Neural cell (in vitro differentiated cells): ENCODE measurements around the gene ALS2. TPM values are rescaled to one million over a fixed set of nuclear protein-coding genes. Genes with fewer than 3 reads are reported as not detected.

Experiments used
- H2AFZ ChIP-seq: fragments of 200-600, 300-800 bp; sonication (generic), shearing (Covaris generic); 2 replicates; pipeline ENCODE4 v1.6.0; 2014; ENCODE audit warnings: low read depth, mild to moderate bottlenecking, antibody characterized with exemption, low read length, moderate library complexity
- H3F3A ChIP-seq: fragments of 200-600 bp; shearing (Covaris generic); 2 replicates; pipeline ENCODE4 v1.6.1; 2016; ENCODE audit warnings: mild to moderate bottlenecking, moderate library complexity, mixed read lengths, antibody characterized with exemption, low read length; ENCODE audit not compliant: insufficient read depth, poor library complexity, severe bottlenecking
- H3K27ac ChIP-seq: fragments of 200-600, 300-800 bp; sonication (generic), shearing (Covaris generic); 2 replicates; pipeline ENCODE4 v1.5.1; 2014; ENCODE audit warnings: mild to moderate bottlenecking, low read length, moderate library complexity
- H3K27me3 ChIP-seq: fragments of 300-800, 200-600 bp; sonication (generic), shearing (Covaris generic); 2 replicates; pipeline ENCODE4 v1.6.0; 2014; ENCODE audit warnings: mild to moderate bottlenecking, low read depth, low read length, moderate library complexity; ENCODE audit not compliant: insufficient read depth
- H3K36me3 ChIP-seq: fragments of 300-800, 200-600 bp; sonication (generic), shearing (Covaris generic); 2 replicates; pipeline ENCODE4 v1.5.1; 2014; ENCODE audit warnings: mild to moderate bottlenecking, antibody characterized with exemption, low read length, moderate library complexity; ENCODE audit not compliant: insufficient read depth
- H3K4me2 ChIP-seq: fragments of 300-800, 200-600 bp; sonication (generic), shearing (Covaris generic); 2 replicates; pipeline ENCODE4 v1.6.0; 2014; ENCODE audit warnings: mild to moderate bottlenecking, low read length
- H3K4me3 ChIP-seq: fragments of 300-800, 200-600 bp; sonication (generic), shearing (Covaris generic); 2 replicates; pipeline ENCODE4 v1.5.1; 2014; ENCODE audit warnings: mild to moderate bottlenecking, low read length, moderate library complexity
- H3K79me2 ChIP-seq: fragments of 200-600 bp; shearing (Covaris generic); replicated peaks from 2 replicates; pipeline ENCODE4 v1.6.0; 2014; ENCODE audit warnings: mild to moderate bottlenecking, low read length, moderate library complexity; ENCODE audit not compliant: insufficient read depth
- H3K9ac ChIP-seq: fragments of 300-800, 200-600 bp; sonication (generic), shearing (Covaris generic); 2 replicates; pipeline ENCODE4 v1.6.1; 2016; ENCODE audit warnings: mild to moderate bottlenecking, low read length, mixed read lengths
- H3K9me2 ChIP-seq: fragments of 200-600 bp; shearing (Covaris generic); 2 replicates; pipeline ENCODE4 v1.6.1; 2016; ENCODE audit warnings: mild to moderate bottlenecking, low read length, mixed read lengths; ENCODE audit not compliant: insufficient read depth
- H3K9me3 ChIP-seq: fragments of 200-600, 300-800 bp; sonication (generic), shearing (Covaris generic); 2 replicates; pipeline ENCODE4 v1.6.1; 2016; ENCODE audit warnings: mild to moderate bottlenecking, mixed run types, low read length, moderate library complexity, mixed read lengths
- H4K20me1 ChIP-seq: fragments of 200-600 bp; shearing (Covaris generic); 2 replicates; pipeline ENCODE4 v1.6.1; 2016; ENCODE audit warnings: mild to moderate bottlenecking, mixed run types; ENCODE audit not compliant: insufficient read depth
- EP300 ChIP-seq: fragments of 450-650 bp; conservative IDR thresholded peaks from 2 replicates; pipeline ENCODE4 v1.6.1; 2014; ENCODE audit warnings: antibody characterized with exemption, mild to moderate bottlenecking, moderate library complexity; ENCODE audit not compliant: poor library complexity, severe bottlenecking
- EZH2 ChIP-seq: fragments of 200-600, 300-800 bp; shearing (Covaris generic), sonication (generic); IDR thresholded peaks from 2 replicates; pipeline ENCODE4 v1.6.1; 2014; ENCODE audit warnings: antibody characterized with exemption, low read length, borderline replicate concordance, mild to moderate bottlenecking; ENCODE audit not compliant: insufficient read depth, poor library complexity, severe bottlenecking
- MXI1 ChIP-seq: fragments of 450-650 bp; conservative IDR thresholded peaks from 2 replicates; pipeline ENCODE4 v1.6.1; 2014; ENCODE audit warnings: antibody characterized with exemption, mild to moderate bottlenecking; ENCODE audit not compliant: poor library complexity, severe bottlenecking
- POLR2AphosphoS5 ChIP-seq: IDR thresholded peaks from 2 replicates; pipeline ENCODE4 v1.6.1; 2012
- RAD21 ChIP-seq: fragments of 450-650 bp; conservative IDR thresholded peaks from 2 replicates; pipeline ENCODE4 v1.6.1; 2014; ENCODE audit warnings: antibody characterized with exemption, mild to moderate bottlenecking, moderate library complexity
- SMC3 ChIP-seq: fragments of 450-650 bp; conservative IDR thresholded peaks from 2 replicates; pipeline ENCODE4 v1.6.1; 2014; ENCODE audit warnings: antibody characterized with exemption, mild to moderate bottlenecking, moderate library complexity; ENCODE audit not compliant: poor library complexity
- TAF1 ChIP-seq: IDR thresholded peaks from 2 replicates; pipeline ENCODE4 v1.6.1; 2012; ENCODE audit warnings: low read depth
- polyA plus RNA-seq: library from polyadenylated mRNA; depleted of rRNA; stranded (reverse); fragments of >200 nt; gene quantifications from 2 replicates; pipeline ENCODE4 v1.2.3, GENCODE V29; 2014
- TF ChIP-seq, protein P1 (sequence below): IDR thresholded peaks from 2 replicates; pipeline ENCODE4 v1.6.1; 2012; ENCODE audit warnings: borderline replicate concordance
- TF ChIP-seq, protein P2 (sequence below): fragments of 450-650 bp; IDR thresholded peaks from 2 replicates; pipeline ENCODE4 v1.5.1; 2014; ENCODE audit warnings: antibody characterized with exemption, mild to moderate bottlenecking, moderate library complexity; ENCODE audit not compliant: poor library complexity, severe bottlenecking

Gene ALS2
- polyA plus RNA-seq, 1 donor from 2014 or later: 26.3 TPM

- Histone ChIP-seq H2AFZ (no peak overlapping the region), H3K4me3 (no peak overlapping the region), H4K20me1 (no peaks in the 10 kb centered on the region), H3K36me3 (no peaks in the 10 kb centered on the region), H3K79me2 (no peaks in the 10 kb centered on the region), H3K9ac (no peak overlapping the region), H3F3A (no peaks in the 10 kb centered on the region), H3K27me3 (no peaks in the 10 kb centered on the region), H3K9me2 (no peaks in the 10 kb centered on the region), H3K27ac (no peak overlapping the region), H3K9me3 (no peaks in the 10 kb centered on the region), H3K4me2 (no peak overlapping the region)
- TF ChIP-seq RAD21 (no peak), POLR2AphosphoS5 (no peak)
- TF ChIP-seq, protein P1, sequence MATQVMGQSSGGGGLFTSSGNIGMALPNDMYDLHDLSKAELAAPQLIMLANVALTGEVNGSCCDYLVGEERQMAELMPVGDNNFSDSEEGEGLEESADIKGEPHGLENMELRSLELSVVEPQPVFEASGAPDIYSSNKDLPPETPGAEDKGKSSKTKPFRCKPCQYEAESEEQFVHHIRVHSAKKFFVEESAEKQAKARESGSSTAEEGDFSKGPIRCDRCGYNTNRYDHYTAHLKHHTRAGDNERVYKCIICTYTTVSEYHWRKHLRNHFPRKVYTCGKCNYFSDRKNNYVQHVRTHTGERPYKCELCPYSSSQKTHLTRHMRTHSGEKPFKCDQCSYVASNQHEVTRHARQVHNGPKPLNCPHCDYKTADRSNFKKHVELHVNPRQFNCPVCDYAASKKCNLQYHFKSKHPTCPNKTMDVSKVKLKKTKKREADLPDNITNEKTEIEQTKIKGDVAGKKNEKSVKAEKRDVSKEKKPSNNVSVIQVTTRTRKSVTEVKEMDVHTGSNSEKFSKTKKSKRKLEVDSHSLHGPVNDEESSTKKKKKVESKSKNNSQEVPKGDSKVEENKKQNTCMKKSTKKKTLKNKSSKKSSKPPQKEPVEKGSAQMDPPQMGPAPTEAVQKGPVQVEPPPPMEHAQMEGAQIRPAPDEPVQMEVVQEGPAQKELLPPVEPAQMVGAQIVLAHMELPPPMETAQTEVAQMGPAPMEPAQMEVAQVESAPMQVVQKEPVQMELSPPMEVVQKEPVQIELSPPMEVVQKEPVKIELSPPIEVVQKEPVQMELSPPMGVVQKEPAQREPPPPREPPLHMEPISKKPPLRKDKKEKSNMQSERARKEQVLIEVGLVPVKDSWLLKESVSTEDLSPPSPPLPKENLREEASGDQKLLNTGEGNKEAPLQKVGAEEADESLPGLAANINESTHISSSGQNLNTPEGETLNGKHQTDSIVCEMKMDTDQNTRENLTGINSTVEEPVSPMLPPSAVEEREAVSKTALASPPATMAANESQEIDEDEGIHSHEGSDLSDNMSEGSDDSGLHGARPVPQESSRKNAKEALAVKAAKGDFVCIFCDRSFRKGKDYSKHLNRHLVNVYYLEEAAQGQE: no peak
Observed at GRCh38 chr2:201685156-201685555, 95.6 kb downstream of the ALS2 start.

DNA sequence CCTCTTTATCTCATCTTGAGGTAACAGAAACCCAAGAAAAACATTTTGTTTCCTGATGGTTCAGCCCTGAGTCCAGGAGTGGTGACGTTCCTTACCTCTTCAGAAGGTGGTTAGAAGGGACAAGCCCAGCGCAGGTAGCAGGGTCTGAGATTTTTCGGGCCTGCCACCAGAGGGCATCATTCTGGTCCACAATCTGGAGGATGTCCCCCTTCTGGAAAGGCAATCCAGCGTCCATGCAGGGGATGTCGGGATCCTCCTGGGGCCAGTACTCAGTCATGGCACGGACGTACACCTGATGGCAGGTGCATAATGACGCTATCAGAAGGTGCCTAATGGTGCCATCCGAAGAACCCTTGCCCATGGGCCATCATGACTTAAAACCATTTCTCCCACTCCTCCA is 100.0 kb downstream of the ALS2 start:
- H3K4me3 ChIP-seq: no peak overlapping the region
- H3K36me3 ChIP-seq: no peaks in the 10 kb centered on the region
- H3K27ac ChIP-seq: no peak overlapping the region
- no peaks in the 10 kb centered on the region for H3F3A ChIP-seq
- no peaks in the 10 kb centered on the region for H4K20me1 ChIP-seq
- TF ChIP-seq, protein P2, sequence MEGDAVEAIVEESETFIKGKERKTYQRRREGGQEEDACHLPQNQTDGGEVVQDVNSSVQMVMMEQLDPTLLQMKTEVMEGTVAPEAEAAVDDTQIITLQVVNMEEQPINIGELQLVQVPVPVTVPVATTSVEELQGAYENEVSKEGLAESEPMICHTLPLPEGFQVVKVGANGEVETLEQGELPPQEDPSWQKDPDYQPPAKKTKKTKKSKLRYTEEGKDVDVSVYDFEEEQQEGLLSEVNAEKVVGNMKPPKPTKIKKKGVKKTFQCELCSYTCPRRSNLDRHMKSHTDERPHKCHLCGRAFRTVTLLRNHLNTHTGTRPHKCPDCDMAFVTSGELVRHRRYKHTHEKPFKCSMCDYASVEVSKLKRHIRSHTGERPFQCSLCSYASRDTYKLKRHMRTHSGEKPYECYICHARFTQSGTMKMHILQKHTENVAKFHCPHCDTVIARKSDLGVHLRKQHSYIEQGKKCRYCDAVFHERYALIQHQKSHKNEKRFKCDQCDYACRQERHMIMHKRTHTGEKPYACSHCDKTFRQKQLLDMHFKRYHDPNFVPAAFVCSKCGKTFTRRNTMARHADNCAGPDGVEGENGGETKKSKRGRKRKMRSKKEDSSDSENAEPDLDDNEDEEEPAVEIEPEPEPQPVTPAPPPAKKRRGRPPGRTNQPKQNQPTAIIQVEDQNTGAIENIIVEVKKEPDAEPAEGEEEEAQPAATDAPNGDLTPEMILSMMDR: no peak
- TF ChIP-seq SMC3 (no peak), POLR2AphosphoS5 (no peak), EZH2 (no peak), MXI1 (no peak), RAD21 (no peak), TAF1 (no peak), EP300 (no peak)
- TF ChIP-seq, protein P1: no peak
- no peaks in the 10 kb centered on the region for H3K27me3 ChIP-seq
- no peaks in the 10 kb centered on the region for H3K79me2 ChIP-seq
- H3K9ac ChIP-seq: no peak overlapping the region
- no peak overlapping the region for H2AFZ ChIP-seq
- no peaks in the 10 kb centered on the region for H3K9me3 ChIP-seq
- H3K9me2 ChIP-seq: no peaks in the 10 kb centered on the region
- H3K4me2 ChIP-seq: no peak overlapping the region
